ENCODE measurements around the gene SEMA3A. TPM values are rescaled to one million over a fixed set of nuclear protein-coding genes. Genes with fewer than 3 reads are reported as not detected.

SEMA3A gene
- total RNA-seq, 1 donor from 2014 or later: 77.1 TPM

DNA sequence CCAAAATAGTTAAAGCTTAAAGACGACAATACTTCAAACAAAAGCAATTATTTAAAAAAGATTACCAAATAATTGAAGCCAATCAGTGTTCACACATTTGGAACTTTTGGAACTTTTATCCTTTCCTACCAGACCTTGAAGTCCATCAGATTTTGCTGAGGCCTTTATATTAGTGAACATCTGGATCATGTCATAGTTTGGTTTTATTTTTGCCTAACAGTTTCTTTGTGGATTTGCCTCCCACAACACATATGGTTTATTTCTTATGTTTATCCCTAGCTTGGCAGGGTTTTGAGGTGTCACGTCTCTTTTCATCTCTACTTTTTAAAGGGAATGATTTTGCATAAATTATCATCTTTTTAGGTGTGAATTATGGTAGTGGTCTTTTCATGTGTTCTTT is 242.4 kb downstream of the SEMA3A start:
- Mint-ChIP-seq H3K27ac (no peak overlapping the region), H3K9me3 (peaks cover 5% of the 10 kb centered on the region), H3K36me3 (no peaks in the 10 kb centered on the region), H3K4me1 (ENCODE audit: unreplicated experiment) (peaks cover 9% of the 10 kb centered on the region), H3K27me3 (no peaks in the 10 kb centered on the region), H3K4me3 (no peak overlapping the region)
- no peak for DNase-seq (ENCODE audit: extremely low spot score, unreplicated experiment)
- TF ChIP-seq, protein P1, sequence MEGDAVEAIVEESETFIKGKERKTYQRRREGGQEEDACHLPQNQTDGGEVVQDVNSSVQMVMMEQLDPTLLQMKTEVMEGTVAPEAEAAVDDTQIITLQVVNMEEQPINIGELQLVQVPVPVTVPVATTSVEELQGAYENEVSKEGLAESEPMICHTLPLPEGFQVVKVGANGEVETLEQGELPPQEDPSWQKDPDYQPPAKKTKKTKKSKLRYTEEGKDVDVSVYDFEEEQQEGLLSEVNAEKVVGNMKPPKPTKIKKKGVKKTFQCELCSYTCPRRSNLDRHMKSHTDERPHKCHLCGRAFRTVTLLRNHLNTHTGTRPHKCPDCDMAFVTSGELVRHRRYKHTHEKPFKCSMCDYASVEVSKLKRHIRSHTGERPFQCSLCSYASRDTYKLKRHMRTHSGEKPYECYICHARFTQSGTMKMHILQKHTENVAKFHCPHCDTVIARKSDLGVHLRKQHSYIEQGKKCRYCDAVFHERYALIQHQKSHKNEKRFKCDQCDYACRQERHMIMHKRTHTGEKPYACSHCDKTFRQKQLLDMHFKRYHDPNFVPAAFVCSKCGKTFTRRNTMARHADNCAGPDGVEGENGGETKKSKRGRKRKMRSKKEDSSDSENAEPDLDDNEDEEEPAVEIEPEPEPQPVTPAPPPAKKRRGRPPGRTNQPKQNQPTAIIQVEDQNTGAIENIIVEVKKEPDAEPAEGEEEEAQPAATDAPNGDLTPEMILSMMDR (conservative IDR thresholded peaks at IDR 0.05): no peak

DNA sequence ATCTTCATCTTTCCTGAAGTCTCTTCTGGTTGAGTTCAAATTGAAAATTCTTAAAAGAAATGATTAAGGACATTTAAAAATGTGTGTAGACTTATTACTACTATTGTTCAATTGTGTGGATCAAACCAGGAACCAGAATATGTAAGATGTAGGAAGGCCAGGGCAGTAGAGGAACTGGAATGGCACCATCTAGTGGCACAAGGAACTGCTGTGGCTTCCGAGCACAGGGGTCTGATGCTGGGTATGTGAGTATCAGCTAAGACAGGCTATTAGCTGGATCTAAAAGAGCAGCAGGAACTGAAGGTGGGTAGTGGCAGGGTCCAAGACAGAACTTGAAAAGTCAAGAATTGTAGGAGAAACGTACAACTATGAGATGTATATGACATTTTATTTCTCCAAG is 247.3 kb downstream of the SEMA3A start:
- Mint-ChIP-seq H3K27ac (no peak overlapping the region), H3K27me3 (no peaks in the 10 kb centered on the region), H3K4me3 (no peak overlapping the region), H3K4me1 (ENCODE audit: unreplicated experiment) (peaks cover 4% of the 10 kb centered on the region), H3K9me3 (peaks cover 5% of the 10 kb centered on the region), H3K36me3 (no peaks in the 10 kb centered on the region)
- no peak for DNase-seq (ENCODE audit: extremely low spot score, unreplicated experiment)
- TF ChIP-seq, protein P1 (conservative IDR thresholded peaks at IDR 0.05): peak; percentile 54

DNA sequence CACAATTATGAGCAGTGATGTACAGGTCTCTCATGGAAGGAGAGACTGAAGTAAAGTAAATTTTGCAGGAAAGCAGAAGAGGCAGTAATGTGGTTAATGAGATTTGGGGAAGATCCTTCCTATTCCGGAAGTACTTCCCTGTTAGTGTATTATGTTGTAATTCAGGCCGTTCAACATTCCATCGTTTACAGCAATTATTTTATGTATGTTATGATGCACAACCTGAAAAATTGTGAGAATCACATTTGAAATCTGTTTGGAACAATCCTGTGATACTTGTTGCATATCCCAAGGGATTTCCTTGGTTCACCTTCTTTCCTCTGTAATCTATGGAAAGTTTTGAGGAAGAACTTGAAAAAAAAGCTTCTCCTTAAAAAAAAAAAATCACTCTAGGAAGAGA is 247.8 kb downstream of the SEMA3A start:
- Mint-ChIP-seq H3K27ac (no peak overlapping the region), H3K4me1 (ENCODE audit: unreplicated experiment) (peaks cover 4% of the 10 kb centered on the region), H3K27me3 (no peaks in the 10 kb centered on the region), H3K4me3 (no peak overlapping the region), H3K36me3 (no peaks in the 10 kb centered on the region), H3K9me3 (peaks cover 5% of the 10 kb centered on the region)
- no peak for DNase-seq (ENCODE audit: extremely low spot score, unreplicated experiment)
- TF ChIP-seq, protein P1 (conservative IDR thresholded peaks at IDR 0.05): no peak

DNA sequence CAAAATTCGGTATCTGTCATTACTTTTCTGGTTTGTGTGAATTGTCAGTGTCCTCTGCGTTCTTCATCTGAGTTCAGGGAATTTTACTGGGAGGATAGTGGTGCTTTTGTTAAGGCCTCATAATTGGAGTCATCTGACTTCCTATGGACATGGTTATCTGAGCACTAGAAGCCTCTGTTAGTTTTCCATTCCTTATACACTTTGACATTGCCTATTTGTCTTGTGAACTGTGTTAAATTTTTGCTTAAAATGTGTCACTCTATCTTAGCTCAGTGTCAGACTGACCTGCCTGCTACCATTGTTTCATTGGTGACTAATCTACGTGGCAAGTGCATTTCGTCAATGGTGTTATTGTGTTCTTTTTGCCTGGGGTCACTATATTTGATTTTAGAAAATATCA is 253.3 kb downstream of the SEMA3A start:
- TF ChIP-seq, protein P1 (conservative IDR thresholded peaks at IDR 0.05): no peak

DNA sequence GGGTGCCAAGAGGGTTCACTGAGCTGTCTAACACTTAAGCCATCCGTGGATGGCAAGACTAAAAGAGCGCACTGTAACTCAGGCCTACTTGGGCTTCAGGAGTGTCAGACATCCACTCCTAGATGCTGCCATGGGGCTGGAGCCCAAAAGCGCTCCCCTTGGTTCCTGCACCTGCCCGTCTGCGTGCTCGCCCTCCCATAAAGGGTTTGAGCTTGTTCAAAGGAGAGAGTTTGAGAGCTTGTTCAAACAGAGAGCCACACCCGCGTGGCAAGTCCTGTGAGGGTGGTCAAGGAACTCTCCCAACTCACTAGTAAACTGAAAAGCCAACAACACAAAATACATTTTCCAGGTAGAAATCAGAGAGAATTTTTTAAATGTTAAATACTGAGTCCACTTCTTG is 256.7 kb downstream of the SEMA3A start:
- no peaks in the 10 kb centered on the region for H3K9me3 Mint-ChIP-seq
- peaks cover 17% of the 10 kb centered on the region for H3K4me1 Mint-ChIP-seq (ENCODE audit: unreplicated experiment)
- no peaks in the 10 kb centered on the region for H3K27me3 Mint-ChIP-seq
- no peak overlapping the region for H3K27ac Mint-ChIP-seq
- DNase-seq (ENCODE audit: extremely low spot score, unreplicated experiment): no peak
- TF ChIP-seq, protein P1 (conservative IDR thresholded peaks at IDR 0.05): no peak
- H3K4me3 Mint-ChIP-seq: no peak overlapping the region
- no peaks in the 10 kb centered on the region for H3K36me3 Mint-ChIP-seq

More for the DNA sequence above, 253.3 kb downstream of the SEMA3A start:
- no peak for DNase-seq (ENCODE audit: extremely low spot score, unreplicated experiment)
- Mint-ChIP-seq H3K4me3 (no peak overlapping the region), H3K27ac (no peak overlapping the region), H3K9me3 (no peaks in the 10 kb centered on the region), H3K27me3 (no peaks in the 10 kb centered on the region), H3K36me3 (no peaks in the 10 kb centered on the region), H3K4me1 (ENCODE audit: unreplicated experiment) (peaks cover 16% of the 10 kb centered on the region)

Data from type B pancreatic cell (in vitro differentiated cells).